H1 (cell line): Measurements from ENCODE around the gene MAPK1. TPM values are rescaled to one million over a fixed set of nuclear protein-coding genes. Genes with fewer than 3 reads are reported as not detected.

Source experiments
- CTCF ChIA-PET: fragments of 300-600 bp; sonication (Branson Sonifier 250); formaldehyde crosslinking; loops from one replicate; lab custom pipeline; 2021; ENCODE audit not compliant: partially characterized antibody; lab: Charles Lee
- POLR2A ChIA-PET: fragments of 300-600 bp; sonication (Branson Sonifier 250); formaldehyde crosslinking; loops from one replicate; lab custom pipeline; 2021; ENCODE audit warnings: inconsistent platforms; ENCODE audit not compliant: partially characterized antibody; lab: Charles Lee
- DNase-seq, 2 experiments: peaks; one replicate each; pipeline versions ENCODE4 v3.0.0 to v3.0.0-alpha.2; 2010 to 2022; ENCODE audit warnings: low spot score in 2 of 2, low read depth in 1 of 2, mixed read lengths in 1 of 2
- FAIRE-seq: peaks from 2 replicates; lab custom pipeline; 2011; peaks lifted over from hg19 to GRCh38; lab: Jason Lieb, UNC
- H2AFZ ChIP-seq: 2 replicates; pipeline ENCODE4 v1.8.1; 2012; ENCODE audit warnings: low read length, inconsistent platforms
- H2AK5ac ChIP-seq: 2 replicates; pipeline ENCODE4 v1.6.1; 2013; ENCODE audit warnings: low read depth, low read length
- H2BK120ac ChIP-seq: replicated peaks from 2 replicates; pipeline ENCODE3; 2013; ENCODE audit warnings: low read depth, low read length, inconsistent platforms
- H2BK12ac ChIP-seq: 2 replicates; pipeline ENCODE4 v1.6.1; 2013; ENCODE audit warnings: low read depth, low read length
- H2BK15ac ChIP-seq: 2 replicates; pipeline ENCODE4 v1.6.1; 2013; ENCODE audit warnings: low read length
- H2BK20ac ChIP-seq: 2 replicates; pipeline ENCODE4 v1.6.1; 2013; ENCODE audit warnings: low read length
- H2BK5ac ChIP-seq: 2 replicates; pipeline ENCODE4 v1.6.1; 2013; ENCODE audit warnings: low read depth, low read length
- H3K14ac ChIP-seq: 2 replicates; pipeline ENCODE4 v1.6.1; 2013; ENCODE audit warnings: inconsistent platforms; ENCODE audit not compliant: insufficient read length
- H3K18ac ChIP-seq: 2 replicates; pipeline ENCODE4 v1.6.1; 2013; ENCODE audit warnings: low read length; ENCODE audit errors: extremely low read depth
- H3K23ac ChIP-seq: 2 replicates; pipeline ENCODE4 v1.6.1; 2013; ENCODE audit warnings: inconsistent platforms; ENCODE audit not compliant: insufficient read length
- H3K23me2 ChIP-seq: 2 replicates; pipeline ENCODE4 v1.6.1; 2013; ENCODE audit warnings: low read depth, low read length
- H3K27ac ChIP-seq: 2 replicates; pipeline ENCODE4 v1.6.1; 2011; ENCODE audit warnings: low read depth, low read length, inconsistent platforms
- H3K27me3 ChIP-seq, 4 experiments: replicated peaks in 1 of 4; 1 replicate in 1 of 4; 2 replicates in 3 of 4; pipeline versions ENCODE4 v1.6.1 to v1.8.1; 2011 to 2013; ENCODE audit warnings: low read length in 3 of 4, mild to moderate bottlenecking in 3 of 4, inconsistent platforms in 2 of 4, mixed read lengths in 2 of 4, moderate library complexity in 1 of 4; ENCODE audit not compliant: control insufficient read depth in 3 of 4, insufficient read depth in 3 of 4; ENCODE audit errors: extremely low read depth in 1 of 4
- H3K36me3 ChIP-seq, 4 experiments: 2 replicates each; pipeline versions ENCODE4 v1.6.1 to v1.8.1; 2011 to 2013; ENCODE audit warnings: mild to moderate bottlenecking in 4 of 4, low read length in 3 of 4, moderate library complexity in 2 of 4, control low read depth in 1 of 4, inconsistent platforms in 1 of 4; ENCODE audit not compliant: insufficient read depth in 4 of 4, control insufficient read depth in 2 of 4
- H3K4ac ChIP-seq: replicated peaks from 2 replicates; pipeline ENCODE3; 2013; ENCODE audit warnings: low read length, low read depth, mixed read lengths, inconsistent platforms; ENCODE audit not compliant: insufficient read length
- H3K4me1 ChIP-seq, 4 experiments: replicated peaks in 1 of 4; 1 replicate in 1 of 4; 2 replicates in 3 of 4; pipeline versions ENCODE4 v1.6.1 to v1.8.1; 2011 to 2013; ENCODE audit warnings: low read length in 3 of 4, inconsistent platforms in 2 of 4, mixed read lengths in 1 of 4; ENCODE audit not compliant: insufficient read depth in 4 of 4, control insufficient read depth in 3 of 4
- H3K4me2 ChIP-seq, 2 experiments: 2 replicates each; pipeline versions ENCODE4 v1.6.1 to v1.8.1; 2011 to 2013; ENCODE audit warnings: low read depth in 2 of 2, low read length in 2 of 2, control low read depth in 1 of 2, inconsistent platforms in 1 of 2, mild to moderate bottlenecking in 1 of 2; ENCODE audit not compliant: insufficient read depth in 1 of 2
- H3K4me3 ChIP-seq, 4 experiments: fragments of 200-600, 300-600 bp in 1 of 4; sonication (generic), shearing (Covaris generic), sonication (Bioruptor Twin) in 1 of 4; 2 replicates each; pipeline versions ENCODE4 v1.5.1 to v1.8.1; 2011 to 2016; ENCODE audit warnings: low read length in 4 of 4, low read depth in 3 of 4, control low read depth in 2 of 4, inconsistent platforms in 2 of 4, mild to moderate bottlenecking in 2 of 4, mixed read lengths in 1 of 4, moderate library complexity in 1 of 4; ENCODE audit not compliant: insufficient read depth in 2 of 4; ENCODE audit errors: extremely low read depth in 1 of 4
- H3K56ac ChIP-seq: replicated peaks from 2 replicates; pipeline ENCODE3; 2013; ENCODE audit warnings: low read depth, mild to moderate bottlenecking, mixed read lengths, low read length, inconsistent platforms; ENCODE audit not compliant: insufficient read length
- H3K79me1 ChIP-seq: 2 replicates; pipeline ENCODE4 v1.6.1; 2013; ENCODE audit warnings: low read depth, low read length, control low read depth
- H3K79me2 ChIP-seq, 2 experiments: 2 replicates each; pipeline versions ENCODE4 v1.6.1 to v1.8.1; 2012 to 2013; ENCODE audit warnings: low read length in 2 of 2, mild to moderate bottlenecking in 2 of 2, inconsistent platforms in 1 of 2; ENCODE audit not compliant: insufficient read depth in 2 of 2, control insufficient read depth in 1 of 2
- H3K9ac ChIP-seq, 4 experiments: replicated peaks in 1 of 4; 1 replicate in 1 of 4; 2 replicates in 3 of 4; pipeline versions ENCODE4 v1.6.1 to v1.8.1; 2011 to 2013; ENCODE audit warnings: low read depth in 3 of 4, low read length in 3 of 4, control low read depth in 2 of 4, mild to moderate bottlenecking in 2 of 4, moderate library complexity in 2 of 4, inconsistent platforms in 1 of 4; ENCODE audit errors: extremely low read depth in 1 of 4
- H3K9me3 ChIP-seq, 2 experiments: 2 replicates each; pipeline versions ENCODE4 v1.6.1 to v1.8.1; 2012 to 2013; ENCODE audit warnings: mild to moderate bottlenecking in 2 of 2, moderate library complexity in 2 of 2, control low read depth in 1 of 2, inconsistent platforms in 1 of 2, low read depth in 1 of 2, low read length in 1 of 2, mixed read lengths in 1 of 2; ENCODE audit not compliant: insufficient read depth in 2 of 2
- H4K20me1 ChIP-seq, 2 experiments: replicated peaks in 1 of 2; 2 replicates each; pipeline versions ENCODE3 to v1.8.1; 2011 to 2013; ENCODE audit warnings: inconsistent platforms in 2 of 2, low read length in 2 of 2, mild to moderate bottlenecking in 1 of 2; ENCODE audit not compliant: insufficient read depth in 2 of 2, control insufficient read depth in 1 of 2
- H4K5ac ChIP-seq: 2 replicates; pipeline ENCODE4 v1.6.1; 2013; ENCODE audit warnings: low read length, low read depth, mixed read lengths, inconsistent platforms; ENCODE audit not compliant: insufficient read length
- H4K8ac ChIP-seq: 2 replicates; pipeline ENCODE4 v1.8.0; 2013; ENCODE audit warnings: mild to moderate bottlenecking, moderate library complexity, low read length, inconsistent platforms; ENCODE audit not compliant: insufficient read depth; ENCODE audit errors: extremely low read depth
- H4K91ac ChIP-seq: replicated peaks from 2 replicates; pipeline ENCODE3; 2013; ENCODE audit warnings: low read length, mixed read lengths, inconsistent platforms; ENCODE audit not compliant: insufficient read length
- CBX8 ChIP-seq: fragments of 300-800, 300-1000 bp; sonication (generic); IDR thresholded peaks from 2 replicates; pipeline ENCODE4 v1.7.1; 2016; ENCODE audit warnings: low read depth, low read length, borderline replicate concordance
- CREB1 ChIP-seq: IDR thresholded peaks from 2 replicates; pipeline ENCODE4 v1.6.1; 2012; ENCODE audit warnings: inconsistent platforms
- CTBP2 ChIP-seq: IDR thresholded peaks from 2 replicates; pipeline ENCODE4 v1.7.0; 2011; ENCODE audit warnings: borderline replicate concordance, mild to moderate bottlenecking, moderate library complexity, mixed read lengths, low read length; ENCODE audit not compliant: insufficient read depth, insufficient read length
- CTCF ChIP-seq, 3 experiments: IDR thresholded peaks; 1 replicate in 2 of 3; 2 replicates in 1 of 3; pipeline versions ENCODE4 v1.5.1 to v1.6.1; 2011; ENCODE audit warnings: low read length in 3 of 3, mild to moderate bottlenecking in 3 of 3, inconsistent platforms in 2 of 3, low read depth in 1 of 3, moderate library complexity in 1 of 3; ENCODE audit not compliant: insufficient read depth in 1 of 3; ENCODE audit errors: control extremely low read depth in 1 of 3
- E2F6 ChIP-seq: IDR thresholded peaks from 2 replicates; pipeline ENCODE4 v1.6.1; 2012; ENCODE audit warnings: inconsistent platforms
- HDAC6 ChIP-seq: IDR thresholded peaks from one replicate; pipeline ENCODE4 v1.7.1; 2012; ENCODE audit warnings: low read depth, mild to moderate bottlenecking, inconsistent platforms, low read length, moderate library complexity
- NANOG ChIP-seq: IDR thresholded peaks from 2 replicates; pipeline ENCODE4 v1.6.1; 2011; ENCODE audit warnings: low read length, low read depth, mild to moderate bottlenecking, inconsistent platforms; ENCODE audit not compliant: insufficient read depth, poor library complexity, severe bottlenecking
- SIX5 ChIP-seq: IDR thresholded peaks from 2 replicates; pipeline ENCODE4 v1.6.1; 2011; ENCODE audit warnings: mild to moderate bottlenecking, low read depth, low read length
- SP1 ChIP-seq: IDR thresholded peaks from 2 replicates; pipeline ENCODE4 v1.6.1; 2011; ENCODE audit warnings: low read depth, low read length
- SUZ12 ChIP-seq: fragments of 200-600 bp; sonication (generic); IDR thresholded peaks from 2 replicates; pipeline ENCODE4 v1.6.1; 2012; ENCODE audit warnings: mild to moderate bottlenecking, inconsistent platforms, low read length, moderate library complexity, mixed read lengths
- TBP ChIP-seq: IDR thresholded peaks from 2 replicates; pipeline ENCODE4 v1.6.1; 2011; ENCODE audit warnings: low read depth, low read length, improper control_type of control experiment
- polyA plus RNA-seq, 7 experiments: library from polyadenylated mRNA; depleted of rRNA in 3 of 7; stranded (reverse) in 5 of 7; unstranded in 2 of 7; fragments of >200 nt in 5 of 7; fragments of 200-250 nt in 2 of 7; gene quantifications; 1 replicate in 5 of 7; 2 replicates in 1 of 7; 4 replicates in 1 of 7; pipeline versions ENCODE4 v1.2.1 to v1.2.3, GENCODE V29; 2011 to 2013; ENCODE audit warnings: missing spikeins in 2 of 7, mixed read lengths in 2 of 7
- total RNA-seq: library from RNA; stranded (reverse); fragmentation: NEBNext Ultra II Directional; extraction: Animal tissue kit (Norgen Biotek cat#: 25700); gene quantifications from 2 replicates; pipeline ENCODE4 v1.2.1, GENCODE V29; 2021

MAPK1 gene
- total and polyA plus RNA-seq, 2 of the 8 experiments (the other 6 are each of a cell fraction or from before 2014, with no cell fraction given), result 28.1 to 101 TPM

DNA sequence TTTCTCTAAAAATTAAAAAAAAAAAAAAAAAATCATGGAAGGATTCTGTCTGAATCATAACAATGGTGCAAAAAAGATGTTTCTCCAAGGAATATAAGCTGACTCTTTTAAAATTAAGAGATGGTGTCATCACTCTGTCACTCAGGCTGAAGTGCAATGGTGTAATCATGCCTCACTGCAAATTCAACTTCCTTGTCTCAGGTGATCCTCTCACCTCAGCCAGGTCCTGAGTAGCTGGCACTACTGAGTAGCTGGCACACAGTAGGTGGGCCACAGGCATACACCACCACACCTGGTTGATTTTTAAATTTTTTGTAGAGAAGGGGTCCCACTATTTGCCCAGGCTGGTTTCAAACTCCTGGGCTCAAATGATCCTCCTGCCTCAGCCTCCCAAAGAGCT, 77.1 kb downstream of the MAPK1 start:
- no peak overlapping the region for H3K9ac ChIP-seq
- no peak overlapping the region for H3K23ac ChIP-seq
- H4K91ac ChIP-seq, result no peak overlapping the region
- H3K36me3 ChIP-seq, result peaks cover 0 to 23% (median 7%) of the 10 kb centered on the region in 4 experiments; a peak in 4 of 8 replicates
- H2AFZ ChIP-seq, result no peak overlapping the region
- FAIRE-seq (no peak), DNase-seq (no peak)
- H2BK5ac ChIP-seq, result no peak overlapping the region
- H2AK5ac ChIP-seq, result no peak overlapping the region
- no peak overlapping the region for H4K8ac ChIP-seq
- H2BK20ac ChIP-seq, result no peak overlapping the region
- H3K56ac ChIP-seq, result no peak overlapping the region
- no peak overlapping the region for H3K4me3 ChIP-seq
- ChIA-PET CTCF (interaction anchor here (0.6 to 1.3 kb wide), 7 partner anchors 15 to 1022 kb away, joined by 3 to 7 read pairs (median 3); no protein-coding TSS in a partner anchor), POLR2A (no interaction called here)
- no peaks in the 10 kb centered on the region for H3K27me3 ChIP-seq
- no peak overlapping the region for H3K27ac ChIP-seq
- no peak overlapping the region for H4K5ac ChIP-seq
- no peaks in the 10 kb centered on the region; the same call in 1 of the 2 replicates for H3K79me1 ChIP-seq
- H3K14ac ChIP-seq, result no peak overlapping the region
- no peaks in the 10 kb centered on the region for H3K23me2 ChIP-seq
- no peak overlapping the region for H2BK120ac ChIP-seq
- no peak overlapping the region for H3K4ac ChIP-seq
- no peak overlapping the region for H3K4me2 ChIP-seq
- no peaks in the 10 kb centered on the region for H3K79me2 ChIP-seq
- no peak overlapping the region for H3K18ac ChIP-seq
- no peaks in the 10 kb centered on the region for H3K9me3 ChIP-seq
- no peak overlapping the region for H2BK15ac ChIP-seq
- no peaks in the 10 kb centered on the region for H3K4me1 ChIP-seq
- H2BK12ac ChIP-seq, result no peak overlapping the region
- H4K20me1 ChIP-seq, result no peaks in the 10 kb centered on the region
- TF ChIP-seq CBX8 (no peak), NANOG (no peak), SIX5 (no peak), CTCF (IDR thresholded peaks at IDR 0.05; ENCODE audit: control extremely low read depth in 1 of 3, insufficient read depth in 1 of 3, low read depth in 1 of 3, low read length in 3 of 3) (no peak), CREB1 (no peak), HDAC6 (no peak), SUZ12 (no peak), SP1 (no peak), CTBP2 (no peak), E2F6 (no peak), TBP (no peak)
